ENCODE results near the gene TBC1D2. TPM values are rescaled to one million over a fixed set of nuclear protein-coding genes. Genes with fewer than 3 reads are reported as not detected.

TBC1D2 gene
- total and polyA plus RNA-seq, 10 of the 15 experiments (the other 5 are each of a cell fraction or from before 2014, with no cell fraction given) = 0.04 to 1.6 (median 1.1) TPM

- ChIA-PET SMC1A (ENCODE audit: uncharacterized antibody, unreplicated experiment) (interaction anchor here (1.0 to 5.8 kb wide), 5 partner anchors 14 to 157 kb away, joined by 3 to 23 read pairs (median 3); partner anchors contain the start of gene TBC1D2), CTCF (interaction anchor here (0.7 to 4.9 kb wide), 7 partner anchors 11 to 285 kb away, joined by 4 to 39 read pairs (median 4); partner anchors contain the start of genes TBC1D2 and TRMO), POLR2A (no interaction called here), RAD21 (ENCODE audit: unreplicated experiment) (interaction anchor here (1.4 kb wide), 2 partner anchors 14 to 49 kb away, joined by 3 read pairs; no protein-coding TSS in a partner anchor)
- intact Hi-C loops (cut with micrococcal nuclease; ENCODE audit: unreplicated experiment) (no loop called here), in situ Hi-C loops (cut with MboI) (no loop called here)
- WGBS (ENCODE audit: insufficient coverage, insufficient replicate concordance, low lambda C conversion rate, missing lambda C conversion rate) = 48% methylated on average over 4 of the region's 4 CpGs
- FAIRE-seq (no peak), DNase-seq (ENCODE audit: low read depth, low spot score) (no peak), ATAC-seq (no peak)
- Histone ChIP-seq H3K9ac (ENCODE audit: control insufficient read depth, insufficient read depth, low read length) (no peak overlapping the region), H3K4me3 (no peak overlapping the region), H2AFZ (ENCODE audit: control insufficient read depth, low read depth, low read length) (no peak overlapping the region), H3K36me3 (ENCODE audit: control insufficient read depth in 2 of 2, insufficient read depth in 2 of 2, low read length in 1 of 2) (no peaks in the 10 kb centered on the region), H3K9me3 (replicated peaks; ENCODE audit: control insufficient read depth, insufficient read depth, low read length) (no peaks in the 10 kb centered on the region), H3K27me3 (replicated peaks in 1 of 2; ENCODE audit: control insufficient read depth in 2 of 2, insufficient read depth in 2 of 2, low read length in 1 of 2) (no peaks in the 10 kb centered on the region; a peak in 1 of 4 replicates), H3K27ac (ENCODE audit: control insufficient read depth, insufficient read depth) (no peak overlapping the region), H4K20me1 (ENCODE audit: control insufficient read depth, insufficient read depth) (no peaks in the 10 kb centered on the region), H3K79me2 (ENCODE audit: control insufficient read depth, insufficient read depth, low read length) (no peaks in the 10 kb centered on the region), H3K4me2 (ENCODE audit: control insufficient read depth, insufficient read depth) (no peak overlapping the region), H3K4me1 (ENCODE audit: control insufficient read depth, insufficient read depth, low read length) (no peaks in the 10 kb centered on the region; the same call in 1 of the 2 replicates)
- no TSS peak for BruUV-seq (replicated peaks)
- no peak for TF ChIP-seq PBX3 (IDR thresholded peaks at IDR 0.05; ENCODE audit: insufficient replicate concordance, low read depth, low read length)
- no peak for TF ChIP-seq HCFC1 (IDR thresholded peaks at IDR 0.05; ENCODE audit: low read length)
- TF ChIP-seq SMAD5 (IDR thresholded peaks at IDR 0.05; ENCODE audit: low read depth) = no peak
- TF ChIP-seq IRF5 (IDR thresholded peaks at IDR 0.05; ENCODE audit: borderline replicate concordance) = no peak
- no peak for TF ChIP-seq MYB (IDR thresholded peaks at IDR 0.05; ENCODE audit: borderline replicate concordance, low read depth, low read length)
- TF ChIP-seq CUX1 (IDR thresholded peaks at IDR 0.05; ENCODE audit: insufficient replicate concordance, low read depth, low read length) = no peak
- TF ChIP-seq STAT3 (IDR thresholded peaks at IDR 0.05; ENCODE audit: low read depth, low read length) = no peak
- no peak for TF ChIP-seq SMARCA5 (IDR thresholded peaks at IDR 0.05)
- TF ChIP-seq BRCA1 (IDR thresholded peaks at IDR 0.05; ENCODE audit: low read depth, low read length) = no peak
- no peak for TF ChIP-seq TCF7 (IDR thresholded peaks at IDR 0.05; ENCODE audit: borderline replicate concordance)
- TF ChIP-seq ATF2 (IDR thresholded peaks at IDR 0.05; ENCODE audit: low read length) = no peak
- no peak for TF ChIP-seq E2F4 (IDR thresholded peaks at IDR 0.05; ENCODE audit: low read depth, low read length)
- no peak for TF ChIP-seq IRF3 (IDR thresholded peaks at IDR 0.05)
Observed at GRCh38 chr9:98207606-98208005, 47.8 kb downstream of the TBC1D2 start.
